ENCODE measurements around the gene PRR5. TPM values are rescaled to one million over a fixed set of nuclear protein-coding genes. Genes with fewer than 3 reads are reported as not detected.

Gene PRR5
- total and polyA plus RNA-seq, 5 donors from 2014 or later = 29.2 to 44.4 (median 33.3) TPM

- no peak for ATAC-seq (ENCODE audit: low read depth in 2 of 2)
Observed at GRCh38 chr22:44680481-44680894, 21.5 kb upstream of the PRR5 start.

GRCh38 chr22:44682556-44683168 lies 19.3 kb upstream of the PRR5 start:
- Mint-ChIP-seq H3K36me3 (peaks cover 8% of the 10 kb centered on the region), H3K9me3 (no peaks in the 10 kb centered on the region), H3K4me1 (peaks cover 5 to 73% (median 32%) of the 10 kb centered on the region in 4 donors), H3K27me3 (no peaks in the 10 kb centered on the region), H3K4me3 (peak overlapping the region in 1 of 4 donors; percentile 36), H3K27ac (peak overlapping the region in 1 of 3 donors; percentile 11)
- Histone ChIP-seq H3K4me3 (ENCODE audit: low read depth, low read length) (no peak overlapping the region), H3K27me3 (ENCODE audit: control insufficient read depth, insufficient read depth, low read length) (no peaks in the 10 kb centered on the region), H3K4me1 (ENCODE audit: control insufficient read depth, insufficient read depth, low read length, poor library complexity, severe bottlenecking) (peaks cover 59% of the 10 kb centered on the region), H3K36me3 (ENCODE audit: control insufficient read depth, insufficient read depth, low read length) (no peaks in the 10 kb centered on the region), H3K27ac (ENCODE audit: insufficient read depth, low read length, poor library complexity, severe bottlenecking) (no peak overlapping the region), H3K9me3 (ENCODE audit: control insufficient read depth in 2 of 2, low read length in 2 of 2) (no peaks in the 10 kb centered on the region)
- DNase-seq (no peak), ATAC-seq (ENCODE audit: low read depth in 2 of 2) (no peak)

More at GRCh38 chr22:44680481-44680894, 21.5 kb upstream of the PRR5 start:
- no peak for DNase-seq
- Histone ChIP-seq H3K27ac (ENCODE audit: insufficient read depth, low read length, poor library complexity, severe bottlenecking) (no peak overlapping the region), H3K9me3 (ENCODE audit: control insufficient read depth in 2 of 2, low read length in 2 of 2) (no peaks in the 10 kb centered on the region), H3K27me3 (ENCODE audit: control insufficient read depth, insufficient read depth, low read length) (no peaks in the 10 kb centered on the region), H3K36me3 (ENCODE audit: control insufficient read depth, insufficient read depth, low read length) (no peaks in the 10 kb centered on the region), H3K4me3 (ENCODE audit: low read depth, low read length) (no peak overlapping the region), H3K4me1 (ENCODE audit: control insufficient read depth, insufficient read depth, low read length, poor library complexity, severe bottlenecking) (peaks cover 64% of the 10 kb centered on the region)
- peaks cover under 1% of the 10 kb centered on the region for H3K36me3 Mint-ChIP-seq
- H3K4me1 Mint-ChIP-seq = peaks cover 5 to 80% (median 28%) of the 10 kb centered on the region in 4 donors
- no peaks in the 10 kb centered on the region for H3K9me3 Mint-ChIP-seq
- H3K4me3 Mint-ChIP-seq = peak overlapping the region in 1 of 4 donors; percentile 52
- no peaks in the 10 kb centered on the region for H3K27me3 Mint-ChIP-seq
- H3K27ac Mint-ChIP-seq = no peak overlapping the region

GRCh38 chr22:44683237-44683636 lies 18.8 kb upstream of the PRR5 start:
- peaks cover 5 to 72% (median 33%) of the 10 kb centered on the region in 4 donors for H3K4me1 Mint-ChIP-seq

GRCh38 chr22:44683881-44684280 lies 18.1 kb upstream of the PRR5 start:
- no peak for ATAC-seq (ENCODE audit: low read depth in 2 of 2)
- H3K27ac Mint-ChIP-seq = peak overlapping the region in 2 of 3 donors; percentile 48 to 91
- H3K4me3 Mint-ChIP-seq = peak overlapping the region in 1 of 4 donors; percentile 48
- peaks cover 11% of the 10 kb centered on the region for H3K36me3 Mint-ChIP-seq
- H3K9me3 Mint-ChIP-seq = no peaks in the 10 kb centered on the region
- DNase-seq = no peak
- no peaks in the 10 kb centered on the region for H3K36me3 ChIP-seq (ENCODE audit: control insufficient read depth, insufficient read depth, low read length)
- no peak overlapping the region for H3K4me3 ChIP-seq (ENCODE audit: low read depth, low read length)
- no peaks in the 10 kb centered on the region for H3K27me3 Mint-ChIP-seq
- no peaks in the 10 kb centered on the region for H3K27me3 ChIP-seq (ENCODE audit: control insufficient read depth, insufficient read depth, low read length)
- no peak overlapping the region for H3K27ac ChIP-seq (ENCODE audit: insufficient read depth, low read length, poor library complexity, severe bottlenecking)
- H3K4me1 Mint-ChIP-seq = peaks cover 5 to 69% (median 33%) of the 10 kb centered on the region in 4 donors
- H3K4me1 ChIP-seq (ENCODE audit: control insufficient read depth, insufficient read depth, low read length, poor library complexity, severe bottlenecking) = peaks cover 55% of the 10 kb centered on the region
- H3K9me3 ChIP-seq (ENCODE audit: control insufficient read depth in 2 of 2, low read length in 2 of 2) = no peaks in the 10 kb centered on the region

More at GRCh38 chr22:44683237-44683636, 18.8 kb upstream of the PRR5 start:
- ATAC-seq (ENCODE audit: low read depth in 2 of 2) (no peak), DNase-seq (peak in 1 of 3 donors; percentile 87)
- Histone ChIP-seq H3K27ac (ENCODE audit: insufficient read depth, low read length, poor library complexity, severe bottlenecking) (no peak overlapping the region), H3K27me3 (ENCODE audit: control insufficient read depth, insufficient read depth, low read length) (no peaks in the 10 kb centered on the region), H3K4me1 (ENCODE audit: control insufficient read depth, insufficient read depth, low read length, poor library complexity, severe bottlenecking) (peaks cover 57% of the 10 kb centered on the region), H3K36me3 (ENCODE audit: control insufficient read depth, insufficient read depth, low read length) (no peaks in the 10 kb centered on the region), H3K4me3 (ENCODE audit: low read depth, low read length) (no peak overlapping the region), H3K9me3 (ENCODE audit: control insufficient read depth in 2 of 2, low read length in 2 of 2) (no peaks in the 10 kb centered on the region)
- Mint-ChIP-seq H3K27me3 (no peaks in the 10 kb centered on the region), H3K27ac (peak overlapping the region in 2 of 3 donors; percentile 71 to 91), H3K9me3 (no peaks in the 10 kb centered on the region), H3K36me3 (peaks cover 8% of the 10 kb centered on the region), H3K4me3 (peak overlapping the region in 3 of 4 donors; percentile 36 to 68 (median 53))

GRCh38 chr22:44684506-44685383 lies 17.3 kb upstream of the PRR5 start:
- ATAC-seq (ENCODE audit: low read depth in 2 of 2) = peak; percentile 88 to 89
- H3K27me3 ChIP-seq (ENCODE audit: control insufficient read depth, insufficient read depth, low read length) = no peaks in the 10 kb centered on the region
- no peaks in the 10 kb centered on the region for H3K9me3 ChIP-seq (ENCODE audit: control insufficient read depth in 2 of 2, low read length in 2 of 2)
- H3K27me3 Mint-ChIP-seq = no peaks in the 10 kb centered on the region
- H3K27ac ChIP-seq (ENCODE audit: insufficient read depth, low read length, poor library complexity, severe bottlenecking) = no peak overlapping the region
- H3K4me3 ChIP-seq (ENCODE audit: low read depth, low read length) = peak overlapping the region; percentile 51
- H3K4me1 ChIP-seq (ENCODE audit: control insufficient read depth, insufficient read depth, low read length, poor library complexity, severe bottlenecking) = peaks cover 55% of the 10 kb centered on the region
- peak overlapping the region in 2 of 3 donors; percentile 89 to 90 for H3K27ac Mint-ChIP-seq
- peaks cover 11% of the 10 kb centered on the region for H3K36me3 Mint-ChIP-seq
- peak overlapping the region; percentile 30 to 80 (median 60) for H3K4me3 Mint-ChIP-seq
- peak; percentile 75 to 91 (median 84) for DNase-seq
- H3K4me1 Mint-ChIP-seq = peaks cover 5 to 65% (median 33%) of the 10 kb centered on the region in 4 donors
- no peaks in the 10 kb centered on the region for H3K36me3 ChIP-seq (ENCODE audit: control insufficient read depth, insufficient read depth, low read length)
- no peaks in the 10 kb centered on the region for H3K9me3 Mint-ChIP-seq

GRCh38 chr22:44685384-44686056 lies 16.5 kb upstream of the PRR5 start:
- Histone ChIP-seq H3K4me3 (ENCODE audit: low read depth, low read length) (peak overlapping the region; percentile 51), H3K36me3 (ENCODE audit: control insufficient read depth, insufficient read depth, low read length) (no peaks in the 10 kb centered on the region), H3K9me3 (ENCODE audit: control insufficient read depth in 2 of 2, low read length in 2 of 2) (no peaks in the 10 kb centered on the region), H3K4me1 (ENCODE audit: control insufficient read depth, insufficient read depth, low read length, poor library complexity, severe bottlenecking) (peaks cover 51% of the 10 kb centered on the region), H3K27ac (ENCODE audit: insufficient read depth, low read length, poor library complexity, severe bottlenecking) (peak overlapping the region; percentile 45), H3K27me3 (ENCODE audit: control insufficient read depth, insufficient read depth, low read length) (no peaks in the 10 kb centered on the region)
- Mint-ChIP-seq H3K27me3 (peaks cover 4% of the 10 kb centered on the region), H3K27ac (peak overlapping the region; percentile 89 to 94 (median 90)), H3K36me3 (peaks cover 11% of the 10 kb centered on the region), H3K9me3 (no peaks in the 10 kb centered on the region), H3K4me1 (peaks cover 5 to 60% (median 33%) of the 10 kb centered on the region in 4 donors), H3K4me3 (peak overlapping the region; percentile 35 to 80 (median 60))
- DNase-seq (peak; percentile 74 to 89 (median 83)), ATAC-seq (ENCODE audit: low read depth in 2 of 2) (peak; percentile 83 to 87)

- DNase-seq (no peak), ATAC-seq (ENCODE audit: low read depth in 2 of 2) (no peak)
- Histone ChIP-seq H3K27me3 (ENCODE audit: control insufficient read depth, insufficient read depth, low read length) (no peaks in the 10 kb centered on the region), H3K27ac (ENCODE audit: insufficient read depth, low read length, poor library complexity, severe bottlenecking) (no peak overlapping the region), H3K4me1 (ENCODE audit: control insufficient read depth, insufficient read depth, low read length, poor library complexity, severe bottlenecking) (peaks cover 38% of the 10 kb centered on the region), H3K4me3 (ENCODE audit: low read depth, low read length) (no peak overlapping the region), H3K36me3 (ENCODE audit: control insufficient read depth, insufficient read depth, low read length) (no peaks in the 10 kb centered on the region), H3K9me3 (ENCODE audit: control insufficient read depth in 2 of 2, low read length in 2 of 2) (no peaks in the 10 kb centered on the region)
- peaks cover 11% of the 10 kb centered on the region for H3K36me3 Mint-ChIP-seq
- H3K9me3 Mint-ChIP-seq = no peaks in the 10 kb centered on the region
- H3K27ac Mint-ChIP-seq = peak overlapping the region in 1 of 3 donors; percentile 82
- H3K4me1 Mint-ChIP-seq = peaks cover 5 to 45% (median 26%) of the 10 kb centered on the region in 4 donors
- peak overlapping the region in 1 of 4 donors; percentile 83 for H3K4me3 Mint-ChIP-seq
- H3K27me3 Mint-ChIP-seq = peaks cover 4% of the 10 kb centered on the region
Observed at GRCh38 chr22:44686873-44687600, 15.0 kb upstream of the PRR5 start.

All from CD4-positive, CD25-positive, alpha-beta regulatory T cell (primary cell).